GM12872 (cell line): ENCODE measurements around the gene LRRN4CL.

ENCODE experiments used
- CTCF ChIP-seq: IDR thresholded peaks from 3 replicates; pipeline ENCODE4 v1.5.1; 2011; ENCODE audit warnings: low read depth, mild to moderate bottlenecking, low read length, moderate library complexity; ENCODE audit not compliant: insufficient read depth

The LRRN4CL gene

GRCh38 chr11:62652161-62653006 is 36.9 kb downstream of the LRRN4CL start:
- no peak for TF ChIP-seq CTCF

- no peak for TF ChIP-seq CTCF
Observed at GRCh38 chr11:62649486-62649885, 39.8 kb downstream of the LRRN4CL start.

GRCh38 chr11:62648967-62649364 is 40.4 kb downstream of the LRRN4CL start:
- TF ChIP-seq CTCF: no peak

- no peak for TF ChIP-seq CTCF
Observed at GRCh38 chr11:62648185-62648966, 41.0 kb downstream of the LRRN4CL start.

GRCh38 chr11:62647609-62648005 is 41.7 kb downstream of the LRRN4CL start:
- no peak for TF ChIP-seq CTCF

GRCh38 chr11:62646825-62647608 is 42.3 kb downstream of the LRRN4CL start:
- TF ChIP-seq CTCF: no peak
